ENCODE results near the gene CYRIA.

Gene CYRIA

DNA sequence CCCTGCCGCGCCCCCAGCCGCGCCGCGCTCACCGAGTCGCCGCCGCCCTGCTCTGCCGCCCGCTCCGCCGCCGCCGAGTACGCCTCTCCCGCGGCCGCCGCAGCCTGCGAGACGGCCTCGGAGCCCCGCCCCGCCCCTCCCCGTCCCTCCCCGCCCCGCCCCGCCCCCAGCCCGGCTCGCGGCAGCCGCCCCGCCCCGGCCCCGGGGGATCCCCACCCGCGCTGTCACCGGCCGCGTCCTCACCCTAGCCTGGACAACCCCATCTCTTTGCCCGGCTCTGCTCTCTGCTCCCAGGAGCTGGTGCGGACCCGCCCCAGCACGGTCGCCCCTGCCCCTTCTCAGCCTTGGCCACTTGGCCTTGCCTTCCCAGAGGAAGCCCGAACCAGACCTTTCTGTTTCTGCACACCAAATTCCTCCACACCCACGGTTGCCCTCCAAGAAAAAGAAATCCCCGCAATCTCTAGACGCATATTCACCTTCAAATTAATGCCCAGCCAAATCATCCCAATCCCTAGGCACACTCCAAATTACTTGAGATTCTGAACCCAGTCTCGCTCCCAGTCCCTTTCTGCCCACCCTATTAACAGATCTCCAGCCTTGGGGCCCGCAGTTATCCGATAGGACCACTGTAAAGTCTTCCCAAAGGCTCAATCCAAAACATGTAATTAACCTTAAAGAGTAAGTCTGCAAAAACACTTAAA lies at the start of gene CYRIA:
Gene CYRIA (minus strand): TSS at position 87 of the 701 bp plus-strand sequence. CDS start 77,715 bp downstream, outside the sequence.
- peak; percentile 16 for DNase-seq (ENCODE audit: low read depth)

GRCh38 chr2:16713011-16713423 lies 47.4 kb upstream of the CYRIA start:
- no peak for DNase-seq (ENCODE audit: low read depth)

DNA sequence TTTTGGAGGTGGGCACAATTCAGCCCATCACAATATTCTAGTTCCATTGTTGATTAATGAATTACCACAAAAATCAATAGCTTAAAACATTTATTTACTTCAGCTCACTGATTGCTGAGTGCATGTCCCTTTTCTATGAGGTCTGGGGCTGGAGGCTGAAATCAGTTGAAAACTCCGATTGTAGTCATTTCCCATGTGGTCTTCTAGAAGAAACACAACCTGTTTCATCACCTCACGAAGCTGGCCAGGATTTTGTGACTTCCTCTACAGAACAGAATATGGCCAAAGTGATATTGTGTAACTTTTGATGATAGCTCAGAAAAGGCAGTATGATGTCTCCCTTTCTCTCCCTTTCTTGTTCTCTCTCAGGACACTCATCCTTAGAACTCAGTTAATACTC lies 44.1 kb upstream of the CYRIA start:
- no peak for DNase-seq (ENCODE audit: low read depth)

GRCh38 chr2:16708173-16708572 lies 42.5 kb upstream of the CYRIA start:
- no peak for DNase-seq (ENCODE audit: low read depth)

GRCh38 chr2:16707014-16707623 lies 41.5 kb upstream of the CYRIA start:
- DNase-seq (ENCODE audit: low read depth) = no peak

DNA sequence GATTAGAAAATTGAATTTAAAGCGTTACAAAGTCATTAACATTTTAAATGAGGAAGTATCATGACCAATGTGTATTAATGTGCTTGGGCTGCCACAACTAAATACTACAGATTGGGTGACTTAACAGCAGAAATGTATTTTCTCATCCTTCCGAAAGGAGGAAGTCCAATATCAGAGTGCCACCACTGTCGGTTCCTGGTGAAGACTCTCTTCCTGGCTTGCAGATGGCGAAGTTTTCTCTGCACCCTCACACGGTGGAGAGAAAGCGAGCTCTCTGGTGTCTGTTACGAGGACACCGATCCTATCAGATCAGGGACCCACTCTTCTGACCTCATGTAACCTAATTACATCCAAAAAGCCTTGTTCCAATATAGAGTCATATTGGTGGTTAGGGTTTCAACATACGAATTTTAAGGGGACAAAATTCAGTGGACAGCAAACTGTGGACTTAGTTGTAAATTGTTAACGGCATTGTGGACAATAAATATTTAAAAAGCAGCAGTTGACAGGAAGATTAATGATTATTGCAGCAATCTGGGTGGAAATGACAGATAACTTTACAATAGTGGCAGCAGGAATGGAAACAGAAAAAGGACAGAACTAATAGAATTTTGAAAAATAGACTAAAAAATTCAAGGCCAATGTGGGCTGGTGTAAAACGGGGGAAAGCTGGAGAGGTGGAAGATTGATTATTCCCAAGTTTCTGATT lies 35.1 kb upstream of the CYRIA start:
- DNase-seq (ENCODE audit: low read depth) = no peak

DNA sequence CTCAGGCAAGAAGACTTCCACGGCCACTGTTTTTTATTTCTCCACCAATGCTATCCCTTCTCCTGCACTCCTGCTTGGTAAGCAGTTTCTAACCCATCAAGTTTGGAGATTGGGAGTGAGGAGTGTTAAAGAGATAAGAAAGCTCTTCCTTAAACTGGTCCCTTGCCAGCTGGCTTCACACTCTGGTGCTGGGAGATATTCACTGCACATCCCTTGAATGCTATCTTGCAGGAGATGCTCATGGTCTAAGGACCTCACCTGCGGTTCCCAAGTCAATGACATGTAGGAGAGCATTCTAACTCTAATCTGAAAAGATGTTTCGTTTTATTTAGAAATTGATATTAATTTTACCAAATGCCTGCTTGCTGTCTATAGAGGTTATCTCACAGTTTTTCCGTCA lies 28.2 kb upstream of the CYRIA start:
- DNase-seq (ENCODE audit: low read depth) = no peak

- no peak for DNase-seq (ENCODE audit: low read depth)
Observed at GRCh38 chr2:16691261-16691660, 25.6 kb upstream of the CYRIA start.

DNA sequence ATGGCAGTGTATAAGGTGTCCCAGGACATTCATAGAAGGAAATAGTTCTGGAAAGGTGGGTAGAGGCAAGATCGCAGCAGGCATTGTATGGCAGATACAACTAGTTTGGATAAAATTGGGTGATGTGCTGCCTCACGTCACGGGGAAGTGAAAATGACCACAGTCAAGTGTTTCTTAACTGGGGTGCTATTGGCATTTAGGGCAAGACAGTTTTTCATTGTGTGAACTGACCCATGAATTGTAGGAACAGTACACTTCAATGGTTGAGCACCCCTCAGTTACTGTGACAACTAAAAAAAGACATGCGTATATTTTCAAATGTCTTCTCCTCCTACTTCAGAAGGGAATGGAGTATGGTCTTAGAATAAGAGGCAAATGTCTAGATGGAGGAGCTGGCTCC lies 22.3 kb upstream of the CYRIA start:
- DNase-seq (ENCODE audit: low read depth) = no peak

DNA sequence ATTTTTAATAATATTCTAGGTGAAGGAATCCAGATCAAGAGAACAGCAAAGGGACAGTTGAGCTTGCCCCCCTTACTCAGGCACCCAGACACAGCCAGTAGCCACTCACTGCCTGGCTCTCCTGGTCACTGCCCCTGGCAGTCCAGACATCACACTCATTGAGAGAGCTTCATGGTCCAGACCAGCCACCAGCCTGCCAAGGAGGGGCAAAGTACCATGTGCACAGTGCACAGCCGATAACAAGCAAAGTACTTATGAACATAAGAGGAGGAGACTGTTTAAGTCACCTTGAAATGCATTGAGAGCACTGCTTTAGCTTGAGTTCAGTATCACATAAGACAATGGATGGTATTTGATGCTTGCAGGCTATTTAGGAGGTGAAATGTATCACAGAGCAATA lies 21.6 kb upstream of the CYRIA start:
- DNase-seq (ENCODE audit: low read depth) = no peak

DNA sequence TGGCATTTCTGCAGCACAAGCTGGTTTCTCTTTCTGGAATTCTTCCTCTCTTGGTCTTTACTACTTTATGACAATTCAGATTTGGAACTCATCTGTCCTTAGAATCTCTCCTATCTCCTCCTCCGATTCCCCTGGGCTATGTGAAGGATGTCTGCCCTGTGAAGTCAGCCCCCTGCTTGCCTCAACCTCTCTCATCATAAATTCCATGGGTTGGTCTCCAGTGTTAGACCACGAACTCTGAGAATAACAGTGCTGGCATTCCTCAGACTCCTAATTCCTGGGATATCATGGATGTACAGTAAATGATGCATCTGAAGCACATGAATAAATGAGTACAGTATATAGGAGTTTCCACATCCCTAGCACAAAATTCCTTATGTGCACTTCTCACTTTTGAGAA lies 21.0 kb upstream of the CYRIA start:
- no peak for DNase-seq (ENCODE audit: low read depth)

DNA sequence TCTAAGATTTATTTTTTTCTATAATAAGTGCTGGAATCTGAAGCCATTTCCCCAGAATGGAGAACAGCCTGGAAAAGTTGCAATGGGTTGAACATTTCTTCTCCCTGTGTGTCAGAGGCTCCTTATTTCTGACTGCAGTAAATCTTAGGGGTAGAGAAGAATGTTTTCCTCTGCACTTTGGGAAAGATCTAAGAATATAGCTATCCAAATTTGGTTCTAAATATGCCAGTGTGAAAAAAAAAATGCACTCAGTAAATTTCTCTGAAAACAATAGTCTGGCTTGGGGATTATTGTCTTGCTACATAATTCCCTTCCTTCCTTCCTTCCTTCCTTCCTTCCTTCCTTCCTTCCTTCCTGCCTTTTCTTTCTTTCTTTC lies 19.7 kb upstream of the CYRIA start:
- no peak for DNase-seq (ENCODE audit: low read depth)

GRCh38 chr2:16684676-16685339 lies 19.2 kb upstream of the CYRIA start:
- no peak for DNase-seq (ENCODE audit: low read depth)

DNA sequence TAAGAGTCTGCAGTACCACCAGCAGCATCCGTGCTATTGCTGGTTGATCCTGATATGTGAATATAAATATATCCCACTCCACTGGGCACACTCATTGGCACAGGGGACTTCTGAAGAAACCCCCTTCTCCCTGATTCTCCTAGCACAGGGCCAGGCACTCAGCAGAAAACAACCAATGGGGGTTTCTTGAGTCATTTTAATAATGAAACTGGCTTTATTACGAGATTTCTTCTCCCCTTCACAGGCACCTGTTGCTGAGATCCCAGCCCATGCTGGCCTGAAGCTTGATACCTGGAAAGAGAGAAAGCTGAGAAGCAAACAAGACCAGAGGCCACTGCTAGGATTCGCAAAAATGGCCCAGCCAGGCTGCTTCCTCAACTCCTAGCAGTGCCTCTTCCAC lies 17.9 kb upstream of the CYRIA start:
- DNase-seq (ENCODE audit: low read depth) = no peak

GRCh38 chr2:16682431-16683118 lies 16.9 kb upstream of the CYRIA start:
- no peak for DNase-seq (ENCODE audit: low read depth)

- DNase-seq (ENCODE audit: low read depth) = no peak
Observed at GRCh38 chr2:16680781-16681180, 15.1 kb upstream of the CYRIA start.

DNA sequence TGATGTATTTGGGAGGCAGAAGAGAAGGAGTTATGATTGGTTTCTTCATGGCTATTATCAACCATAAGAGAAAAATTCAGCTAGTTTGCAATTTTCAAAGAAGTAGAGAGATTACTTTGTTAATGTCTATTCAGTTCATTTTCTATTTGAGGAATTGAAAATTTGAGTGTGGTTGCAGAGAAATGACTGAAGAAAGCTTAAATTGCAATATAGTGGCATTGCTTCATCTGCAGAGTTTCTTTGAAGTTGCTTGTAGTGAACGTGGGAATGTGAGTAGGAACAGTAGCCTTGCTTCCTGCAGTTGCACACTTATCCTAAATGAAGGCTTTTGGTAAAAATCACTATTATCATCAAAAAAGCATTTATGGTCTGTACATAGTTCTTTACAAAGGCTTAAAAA lies 14.7 kb upstream of the CYRIA start:
- DNase-seq (ENCODE audit: low read depth) = no peak

DNA sequence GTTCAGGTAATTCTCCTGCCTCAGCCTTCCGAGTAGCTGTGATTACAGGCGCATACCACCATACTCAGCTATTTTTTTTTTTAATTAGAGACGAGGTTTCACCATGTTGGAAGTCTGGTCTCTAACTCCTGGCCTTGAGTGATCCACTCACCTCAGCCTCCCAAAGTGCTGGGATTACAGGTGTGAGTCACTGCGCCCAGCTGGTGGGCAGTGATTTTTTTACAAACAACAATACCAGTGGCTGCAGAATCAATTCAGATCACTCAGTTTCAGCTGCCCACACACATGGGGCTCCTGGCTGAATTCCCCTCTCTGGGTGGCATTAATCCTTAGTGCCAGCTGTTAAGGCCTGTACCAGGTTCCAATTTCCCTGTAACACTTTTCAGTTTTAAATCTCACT lies 13.3 kb upstream of the CYRIA start:
- DNase-seq (ENCODE audit: low read depth) = no peak

GRCh38 chr2:16677875-16678274 lies 12.2 kb upstream of the CYRIA start:
- DNase-seq (ENCODE audit: low read depth) = no peak

- DNase-seq (ENCODE audit: low read depth) = no peak
Observed at GRCh38 chr2:16675781-16676180, 10.1 kb upstream of the CYRIA start.

- DNase-seq (ENCODE audit: low read depth) = no peak
Observed at GRCh38 chr2:16674154-16674553, 8.5 kb upstream of the CYRIA start.

GRCh38 chr2:16671760-16672159 lies 6.1 kb upstream of the CYRIA start:
- no peak for DNase-seq (ENCODE audit: low read depth)

Data from stimulated activated CD8-positive, alpha-beta memory T cell treated with anti-CD3 and anti-CD28 coated beads, Interleukin-15, amount 100 ng/mL, for 24 hours (primary cell).